Measurements from ENCODE around the gene CRMP1. TPM values are rescaled to one million over a fixed set of nuclear protein-coding genes. Genes with fewer than 3 reads are reported as not detected.

The CRMP1 gene
- total RNA-seq = 0.24 TPM in 1 of 2 replicates, not detected in the other

DNA sequence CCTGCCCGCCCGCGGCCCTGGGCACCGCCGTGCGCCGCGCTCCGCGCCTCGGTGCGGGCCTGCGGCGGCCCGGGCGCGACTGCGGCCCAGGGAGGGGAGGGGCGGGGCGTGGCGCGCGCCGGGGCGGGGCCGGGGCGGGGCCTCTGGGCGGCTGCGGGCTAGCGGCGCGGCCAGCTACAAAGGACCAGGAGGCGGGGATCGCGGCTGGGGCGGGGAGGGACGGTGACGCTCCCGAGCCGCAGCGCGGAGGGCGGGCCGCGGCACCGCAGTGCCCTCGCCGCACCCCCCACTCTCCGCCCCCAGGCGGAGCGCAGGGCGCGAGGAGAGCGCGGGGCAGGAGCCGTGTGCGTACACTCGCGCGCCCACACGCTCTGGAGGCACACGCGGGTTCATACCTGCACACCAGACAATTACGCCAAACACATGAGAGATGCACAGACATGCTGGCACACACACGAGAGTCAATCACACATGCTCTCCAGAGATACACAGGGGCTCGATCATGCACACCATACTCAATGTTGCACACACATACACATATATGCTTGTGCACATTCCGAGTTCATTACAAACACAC is at the start of gene CRMP1:
Gene CRMP1, minus strand, starts transcription at position 83 of the 577 bp plus-strand sequence. CDS start 117 bp downstream, outside the sequence.

Other genes with a start within 250 kb of the CRMP1 start
- 8.3 and 10.1 TPM in 2 replicates for gene EVC2, start 184.5 kb downstream of the CRMP1 start, total RNA-seq
- 17.1 and 17.9 TPM in 2 replicates for gene EVC, start 181.9 kb downstream of the CRMP1 start, total RNA-seq
- gene C4orf50, start 125.3 kb upstream of the CRMP1 start, total RNA-seq = under 0.01 TPM in 1 of 2 replicates, not detected in the other